HepG2 (cell line): ENCODE data around the gene SCAF8. TPM values are rescaled to one million over a fixed set of nuclear protein-coding genes. Genes with fewer than 3 reads are reported as not detected.

ENCODE experiments used
- ATAC-seq: fragments of 200-7000 bp; cut with Tn5 transposase; 3 replicates; pipeline ENCODE4 v1.9.1; 2020; ENCODE audit warnings: mild to moderate bottlenecking, moderate library complexity
- BruUV-seq: library from RNA; stranded (reverse); fragments of 400-500 nt; replicated peaks from 2 replicates; lab custom pipeline; 2021; lab: Mats Ljungman, UMichigan
- CTCF ChIA-PET: fragments of 300-600 bp; formaldehyde crosslinking; extraction: SDS; loops from one replicate; lab custom pipeline; 2021; ENCODE audit warnings: low total read pairs, inconsistent platforms, low intra/inter-chr PET ratio; lab: Yijun Ruan, JAX
- POLR2A ChIA-PET: fragments of 350-600 bp; sonication (Branson Sonifier 250); formaldehyde crosslinking; loops from one replicate; lab custom pipeline; 2020; ENCODE audit warnings: antibody characterized with exemption, inconsistent platforms; lab: Yijun Ruan, JAX
- DNase-seq: peaks from one replicate; pipeline ENCODE4 v3.0.0-alpha.2; 2015; ENCODE audit warnings: low spot score
- FAIRE-seq: peaks from 3 replicates; lab custom pipeline; 2011; peaks lifted over from hg19 to GRCh38; lab: Jason Lieb, UNC
- H2AFZ ChIP-seq: one replicate; pipeline ENCODE4 v1.6.1; 2011; ENCODE audit warnings: low read length, inconsistent platforms
- H3K27ac ChIP-seq: fragments of 300-600 bp; 3 replicates; pipeline ENCODE4 v1.8.0; 2011; ENCODE audit warnings: mixed run types, mild to moderate bottlenecking, mixed read lengths, low read length, inconsistent platforms; ENCODE audit not compliant: insufficient read depth; ENCODE audit errors: extremely low read length
- H3K27me3 ChIP-seq, 2 experiments: fragments of 200-600 bp in 1 of 2; 2 replicates in 1 of 2; 3 replicates in 1 of 2; pipeline versions ENCODE4 v1.6.0 to v1.8.0; 2011; ENCODE audit warnings: low read length in 2 of 2, mild to moderate bottlenecking in 2 of 2, moderate library complexity in 2 of 2, inconsistent platforms in 1 of 2; ENCODE audit not compliant: insufficient read depth in 2 of 2, control insufficient read depth in 1 of 2
- H3K36me3 ChIP-seq, 2 experiments: fragments of 200-600 bp in 1 of 2; replicated peaks in 1 of 2; 2 replicates in 1 of 2; 3 replicates in 1 of 2; pipeline versions ENCODE4 v1.5.1 to v1.8.0; 2011; ENCODE audit warnings: low read length in 2 of 2, inconsistent platforms in 1 of 2; ENCODE audit not compliant: insufficient read depth in 2 of 2, control insufficient read depth in 1 of 2
- H3K4me1 ChIP-seq: 2 replicates; pipeline ENCODE4 v1.5.1; 2012; ENCODE audit warnings: low read length, inconsistent platforms; ENCODE audit not compliant: insufficient read depth
- H3K4me2 ChIP-seq: 2 replicates; pipeline ENCODE4 v1.6.0; 2011; ENCODE audit warnings: low read depth, low read length, inconsistent platforms
- H3K4me3 ChIP-seq, 3 experiments: fragments of 200-600 bp in 1 of 3; sonication (generic), shearing (Covaris generic) in 1 of 3; replicated peaks in 1 of 3; 2 replicates each; pipeline ENCODE4 v1.5.1; 2011 to 2016; ENCODE audit warnings: low read length in 3 of 3, inconsistent platforms in 2 of 3, low read depth in 2 of 3, mild to moderate bottlenecking in 2 of 3, control low read depth in 1 of 3, mixed read lengths in 1 of 3; ENCODE audit not compliant: insufficient read depth in 1 of 3
- H3K79me2 ChIP-seq: one replicate; pipeline ENCODE4 v1.6.1; 2011; ENCODE audit warnings: low read length, inconsistent platforms; ENCODE audit not compliant: insufficient read depth
- H3K9ac ChIP-seq: 2 replicates; pipeline ENCODE4 v1.6.0; 2011; ENCODE audit warnings: mild to moderate bottlenecking, low read depth, low read length, inconsistent platforms; ENCODE audit not compliant: insufficient read depth
- H3K9me3 ChIP-seq: 2 replicates; pipeline ENCODE4 v1.5.1; 2012; ENCODE audit warnings: mild to moderate bottlenecking, low read length
- H4K20me1 ChIP-seq: 2 replicates; pipeline ENCODE4 v1.6.0; 2011; ENCODE audit warnings: inconsistent platforms, mild to moderate bottlenecking, low read length, moderate library complexity; ENCODE audit not compliant: insufficient read depth
- HINFP ChIP-seq: sonication (generic); formaldehyde crosslinking; IDR thresholded peaks from 2 replicates; pipeline ENCODE4 v1.4.0; 2020; ENCODE audit warnings: low read depth, mild to moderate bottlenecking, missing genetic modification reagents
- NR3C1 ChIP-seq: sonication (generic); formaldehyde crosslinking; IDR thresholded peaks from 2 replicates; pipeline ENCODE4 v1.4.0; 2020; ENCODE audit warnings: missing genetic modification reagents
- PCBP2 ChIP-seq: fragments of 200-400 bp; formaldehyde crosslinking; optimal IDR thresholded peaks from 2 replicates; pipeline ENCODE3; 2018; ENCODE audit warnings: low read length, low read depth; ENCODE audit not compliant: poor library complexity, severe bottlenecking
- PRPF4 ChIP-seq: fragments of 200-400 bp; formaldehyde crosslinking; IDR thresholded peaks from 2 replicates; pipeline ENCODE4 v1.6.1; 2016; ENCODE audit warnings: low read length, low read depth; ENCODE audit not compliant: poor library complexity, severe bottlenecking
- THRA ChIP-seq: sonication (generic); formaldehyde crosslinking; IDR thresholded peaks from 2 replicates; pipeline ENCODE4 v1.4.0; 2020; ENCODE audit warnings: missing genetic modification reagents, borderline replicate concordance
- ZNF367 ChIP-seq: sonication (generic); formaldehyde crosslinking; IDR thresholded peaks from 2 replicates; pipeline ENCODE4 v1.4.0; 2020; ENCODE audit warnings: missing genetic modification reagents, borderline replicate concordance
- ZNF496 ChIP-seq: sonication (generic); formaldehyde crosslinking; IDR thresholded peaks from 2 replicates; pipeline ENCODE4 v1.8.1; 2023; ENCODE audit warnings: mild to moderate bottlenecking, moderate library complexity, missing genetic modification reagents; ENCODE audit not compliant: insufficient replicate concordance
- ZNF567 ChIP-seq: sonication (generic); formaldehyde crosslinking; IDR thresholded peaks from 2 replicates; pipeline ENCODE4 v1.8.1; 2023; ENCODE audit warnings: mild to moderate bottlenecking, missing genetic modification reagents, borderline replicate concordance
- ZNF782 ChIP-seq: sonication (generic); formaldehyde crosslinking; IDR thresholded peaks from 2 replicates; pipeline ENCODE4 v1.4.0; 2020; ENCODE audit warnings: missing genetic modification reagents, mild to moderate bottlenecking, borderline replicate concordance
- ZNF883 ChIP-seq: sonication (generic); formaldehyde crosslinking; IDR thresholded peaks from 2 replicates; pipeline ENCODE4 v1.5.1; 2020; ENCODE audit warnings: mild to moderate bottlenecking, missing genetic modification reagents; ENCODE audit errors: not compliant biosample characterization
- WGBS: methylation state at CpG from one replicate; pipeline ENCODE4 v1.1.6; 2017; ENCODE audit warnings: low lambda C conversion rate; 5-methylcytosine and 5-hydroxymethylcytosine counted together
- in situ Hi-C: cut with HindIII; loops from 2 replicates; pipeline ENCODE4 v1.10.0; 2017; ENCODE audit warnings: low pct_unique_long_range_greater_than_20kb; ENCODE audit not compliant: extremely low pct_ligation_motif_present
- intact Hi-C: fragments of 100-400 bp; cut with micrococcal nuclease; formaldehyde crosslinking; loops from one replicate; pipeline ENCODE4 v1.10.0; 2022; ENCODE audit not compliant: unreplicated experiment
- polyA plus RNA-seq, 8 experiments: library from polyadenylated mRNA; depleted of rRNA in 3 of 8; stranded (reverse) in 7 of 8; unstranded in 1 of 8; fragments of >200 nt; fragmentation: Illumina TruSeq in 4 of 8; extraction: Trizol in 4 of 8; gene quantifications; 2 replicates each; pipeline versions ENCODE4 v1.2.1 to v1.2.3, GENCODE V29; 2011 to 2016; ENCODE audit warnings: low read depth in 4 of 8, missing spikeins in 1 of 8, mixed read lengths in 1 of 8; ENCODE audit not compliant: insufficient read depth in 1 of 8
- total RNA-seq, 5 experiments: library from RNA; depleted of rRNA; stranded (reverse); fragments of >200 nt; fragmentation: Illumina TruSeq; extraction: Trizol; gene quantifications; 2 replicates each; pipeline ENCODE4 v1.2.3, GENCODE V29; 2016; ENCODE audit warnings: low read depth in 1 of 5
- TF ChIP-seq, protein P1 (sequence below): sonication (generic); formaldehyde crosslinking; IDR thresholded peaks from 2 replicates; pipeline ENCODE4 v1.4.0; 2020; ENCODE audit warnings: low read depth, missing genetic modification reagents
- TF ChIP-seq, protein P2 (sequence below): sonication (generic); formaldehyde crosslinking; IDR thresholded peaks from 2 replicates; pipeline ENCODE4 v1.9.0; 2021; ENCODE audit warnings: missing genetic modification reagents, borderline replicate concordance

The SCAF8 gene
- total and polyA plus RNA-seq, 2 of the 13 experiments (the other 11 are each of a cell fraction or from before 2014, with no cell fraction given): 15.3 to 40.8 TPM

DNA sequence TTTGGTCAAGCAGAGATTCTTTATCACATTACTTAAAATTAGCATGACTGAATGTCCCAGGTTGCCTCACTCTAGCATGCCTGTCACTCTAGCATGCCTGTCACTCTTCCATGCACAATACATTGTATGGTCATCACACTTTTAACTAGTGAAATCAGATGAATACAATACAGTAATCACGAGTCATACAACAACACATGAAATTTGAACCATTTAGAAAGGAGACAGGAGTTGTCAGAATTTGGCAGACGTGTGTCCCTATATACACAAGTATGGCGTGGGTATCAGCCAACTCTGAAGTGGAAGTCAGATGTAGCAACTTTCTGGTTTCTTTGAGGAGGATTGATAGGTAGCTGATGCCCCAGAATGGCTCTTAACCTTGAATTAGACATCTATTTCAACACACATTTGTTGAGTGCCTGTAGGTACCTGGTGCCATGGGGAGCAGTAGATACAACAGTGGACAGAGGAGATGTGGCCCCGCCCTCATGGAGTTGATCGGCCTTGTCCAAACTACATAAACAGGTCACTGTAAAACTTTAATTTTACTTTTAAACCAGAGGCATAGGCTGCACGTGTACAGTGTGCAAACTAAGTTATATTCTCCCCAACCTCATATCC is 145.8 kb downstream of the SCAF8 start:
- Histone ChIP-seq H3K4me3 (no peak overlapping the region), H3K27me3 (no peaks in the 10 kb centered on the region), H3K4me1 (peaks cover 31% of the 10 kb centered on the region), H3K27ac (no peak overlapping the region), H3K9me3 (no peaks in the 10 kb centered on the region), H2AFZ (no peak overlapping the region), H4K20me1 (no peaks in the 10 kb centered on the region), H3K79me2 (no peaks in the 10 kb centered on the region), H3K4me2 (no peak overlapping the region), H3K9ac (no peak overlapping the region), H3K36me3 (peaks cover 0 to 13% of the 10 kb centered on the region in 2 experiments; a peak in 2 of 5 replicates)
- ATAC-seq (no peak), DNase-seq (no peak), FAIRE-seq (no peak)
- 96% methylated on average over 6 of the region's 6 CpGs for WGBS
- in situ Hi-C loops: no loop called here
- intact Hi-C loops: no loop called here
- POLR2A ChIA-PET: no interaction called here
- no TSS peak for BruUV-seq
- CTCF ChIA-PET: no interaction called here
- TF ChIP-seq ZNF883 (CRISPR knock-in tag) (no peak), PRPF4 (no peak), PCBP2 (no peak), ZNF367 (no peak), THRA (no peak), ZNF782 (CRISPR knock-in tag) (no peak), ZNF567 (no peak), NR3C1 (CRISPR knock-in tag) (no peak), HINFP (CRISPR knock-in tag) (no peak), ZNF496 (CRISPR knock-in tag) (no peak)
- TF ChIP-seq, protein P1, sequence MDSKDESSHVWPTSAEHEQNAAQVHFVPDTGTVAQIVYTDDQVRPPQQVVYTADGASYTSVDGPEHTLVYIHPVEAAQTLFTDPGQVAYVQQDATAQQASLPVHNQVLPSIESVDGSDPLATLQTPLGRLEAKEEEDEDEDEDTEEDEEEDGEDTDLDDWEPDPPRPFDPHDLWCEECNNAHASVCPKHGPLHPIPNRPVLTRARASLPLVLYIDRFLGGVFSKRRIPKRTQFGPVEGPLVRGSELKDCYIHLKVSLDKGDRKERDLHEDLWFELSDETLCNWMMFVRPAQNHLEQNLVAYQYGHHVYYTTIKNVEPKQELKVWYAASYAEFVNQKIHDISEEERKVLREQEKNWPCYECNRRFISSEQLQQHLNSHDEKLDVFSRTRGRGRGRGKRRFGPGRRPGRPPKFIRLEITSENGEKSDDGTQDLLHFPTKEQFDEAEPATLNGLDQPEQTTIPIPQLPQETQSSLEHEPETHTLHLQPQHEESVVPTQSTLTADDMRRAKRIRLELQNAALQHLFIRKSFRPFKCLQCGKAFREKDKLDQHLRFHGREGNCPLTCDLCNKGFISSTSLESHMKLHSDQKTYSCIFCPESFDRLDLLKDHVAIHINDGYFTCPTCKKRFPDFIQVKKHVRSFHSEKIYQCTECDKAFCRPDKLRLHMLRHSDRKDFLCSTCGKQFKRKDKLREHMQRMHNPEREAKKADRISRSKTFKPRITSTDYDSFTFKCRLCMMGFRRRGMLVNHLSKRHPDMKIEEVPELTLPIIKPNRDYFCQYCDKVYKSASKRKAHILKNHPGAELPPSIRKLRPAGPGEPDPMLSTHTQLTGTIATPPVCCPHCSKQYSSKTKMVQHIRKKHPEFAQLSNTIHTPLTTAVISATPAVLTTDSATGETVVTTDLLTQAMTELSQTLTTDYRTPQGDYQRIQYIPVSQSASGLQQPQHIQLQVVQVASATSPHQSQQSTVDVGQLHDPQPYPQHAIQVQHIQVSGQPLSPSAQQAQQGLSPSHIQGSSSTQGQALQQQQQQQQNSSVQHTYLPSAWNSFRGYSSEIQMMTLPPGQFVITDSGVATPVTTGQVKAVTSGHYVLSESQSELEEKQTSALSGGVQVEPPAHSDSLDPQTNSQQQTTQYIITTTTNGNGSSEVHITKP (CRISPR knock-in tag): no peak
- TF ChIP-seq, protein P2, sequence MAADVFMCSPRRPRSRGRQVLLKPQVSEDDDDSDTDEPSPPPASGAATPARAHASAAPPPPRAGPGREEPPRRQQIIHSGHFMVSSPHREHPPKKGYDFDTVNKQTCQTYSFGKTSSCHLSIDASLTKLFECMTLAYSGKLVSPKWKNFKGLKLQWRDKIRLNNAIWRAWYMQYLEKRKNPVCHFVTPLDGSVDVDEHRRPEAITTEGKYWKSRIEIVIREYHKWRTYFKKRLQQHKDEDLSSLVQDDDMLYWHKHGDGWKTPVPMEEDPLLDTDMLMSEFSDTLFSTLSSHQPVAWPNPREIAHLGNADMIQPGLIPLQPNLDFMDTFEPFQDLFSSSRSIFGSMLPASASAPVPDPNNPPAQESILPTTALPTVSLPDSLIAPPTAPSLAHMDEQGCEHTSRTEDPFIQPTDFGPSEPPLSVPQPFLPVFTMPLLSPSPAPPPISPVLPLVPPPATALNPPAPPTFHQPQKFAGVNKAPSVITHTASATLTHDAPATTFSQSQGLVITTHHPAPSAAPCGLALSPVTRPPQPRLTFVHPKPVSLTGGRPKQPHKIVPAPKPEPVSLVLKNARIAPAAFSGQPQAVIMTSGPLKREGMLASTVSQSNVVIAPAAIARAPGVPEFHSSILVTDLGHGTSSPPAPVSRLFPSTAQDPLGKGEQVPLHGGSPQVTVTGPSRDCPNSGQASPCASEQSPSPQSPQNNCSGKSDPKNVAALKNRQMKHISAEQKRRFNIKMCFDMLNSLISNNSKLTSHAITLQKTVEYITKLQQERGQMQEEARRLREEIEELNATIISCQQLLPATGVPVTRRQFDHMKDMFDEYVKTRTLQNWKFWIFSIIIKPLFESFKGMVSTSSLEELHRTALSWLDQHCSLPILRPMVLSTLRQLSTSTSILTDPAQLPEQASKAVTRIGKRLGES (CRISPR knock-in tag): no peak
